Skeletal muscle satellite cell (primary cell): Measurements from ENCODE around the gene CAMK1G.

ENCODE experiments used
- H3K27me3 ChIP-seq: 2 replicates; pipeline ENCODE4 v1.7.0; 2013; ENCODE audit warnings: low read length; ENCODE audit not compliant: control insufficient read depth, insufficient read depth
- H3K36me3 ChIP-seq: 2 replicates; pipeline ENCODE4 v1.7.0; 2013; ENCODE audit warnings: mild to moderate bottlenecking, control low read depth, low read length; ENCODE audit not compliant: insufficient read depth
- H3K4me1 ChIP-seq: 2 replicates; pipeline ENCODE4 v1.7.0; 2013; ENCODE audit warnings: low read length; ENCODE audit not compliant: control insufficient read depth, insufficient read depth
- H3K4me2 ChIP-seq: 2 replicates; pipeline ENCODE4 v1.7.0; 2013; ENCODE audit warnings: mild to moderate bottlenecking, low read length
- H3K4me3 ChIP-seq: 2 replicates; pipeline ENCODE4 v1.7.0; 2013; ENCODE audit warnings: low read length
- H3K9ac ChIP-seq: 2 replicates; pipeline ENCODE4 v1.7.0; 2013; ENCODE audit warnings: mild to moderate bottlenecking, low read depth, low read length, moderate library complexity
- H3K9me3 ChIP-seq: replicated peaks from 2 replicates; pipeline ENCODE4 v1.7.0; 2013; ENCODE audit warnings: mild to moderate bottlenecking, control low read depth, low read length

Gene CAMK1G

DNA sequence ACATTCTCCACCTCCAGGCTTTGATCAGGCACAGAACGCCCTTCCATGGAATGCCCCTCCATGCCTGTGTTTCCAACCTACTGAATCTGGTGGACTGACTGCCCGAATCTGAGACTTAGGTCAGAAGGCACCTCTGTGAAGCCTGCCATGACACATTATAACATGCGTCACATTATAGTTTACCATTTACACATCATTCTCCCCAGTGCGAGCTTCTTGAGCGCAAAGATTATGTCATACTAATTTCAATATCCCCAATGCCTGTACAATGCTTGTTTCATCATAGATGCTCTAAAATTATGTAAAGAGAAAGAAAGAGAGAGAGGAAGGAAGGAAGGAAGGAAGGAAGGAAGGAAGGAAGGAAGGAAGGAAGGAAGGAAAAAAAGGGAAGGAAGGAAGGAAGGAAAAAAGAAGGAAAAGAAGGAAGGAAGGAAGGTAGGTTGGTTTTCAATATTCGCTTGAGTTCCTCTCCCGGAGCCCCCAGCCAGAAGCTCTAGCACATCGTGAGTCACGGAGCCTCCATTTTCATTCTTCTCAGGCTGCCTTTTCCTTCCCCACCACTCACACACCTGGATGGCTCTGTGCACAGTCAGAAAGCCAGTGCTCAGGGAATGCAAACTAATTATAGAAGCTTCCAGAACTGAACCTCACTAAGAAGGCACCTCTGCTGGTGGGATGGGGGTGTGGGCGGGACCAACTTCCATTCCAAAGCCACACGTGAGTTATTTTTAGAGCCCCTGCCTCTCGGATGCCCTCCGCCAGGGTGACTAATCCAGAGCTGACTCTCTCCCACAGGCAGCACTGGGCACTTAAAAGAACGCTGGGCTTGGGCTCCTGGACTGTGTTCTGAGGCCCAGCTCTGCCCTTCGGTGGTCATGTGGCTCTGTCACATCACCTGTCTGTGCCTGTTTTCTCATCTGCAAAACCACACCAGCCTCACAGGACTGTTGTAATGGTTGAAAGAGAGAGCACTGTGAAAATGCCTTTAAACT lies 41.3 kb downstream of the CAMK1G start:
- Histone ChIP-seq H3K9ac (peak overlapping the region; percentile 51), H3K4me1 (peaks cover 30% of the 10 kb centered on the region), H3K27me3 (no peaks in the 10 kb centered on the region), H3K36me3 (no peaks in the 10 kb centered on the region), H3K4me3 (no peak overlapping the region), H3K4me2 (peak overlapping the region; percentile 39), H3K9me3 (no peaks in the 10 kb centered on the region)

DNA sequence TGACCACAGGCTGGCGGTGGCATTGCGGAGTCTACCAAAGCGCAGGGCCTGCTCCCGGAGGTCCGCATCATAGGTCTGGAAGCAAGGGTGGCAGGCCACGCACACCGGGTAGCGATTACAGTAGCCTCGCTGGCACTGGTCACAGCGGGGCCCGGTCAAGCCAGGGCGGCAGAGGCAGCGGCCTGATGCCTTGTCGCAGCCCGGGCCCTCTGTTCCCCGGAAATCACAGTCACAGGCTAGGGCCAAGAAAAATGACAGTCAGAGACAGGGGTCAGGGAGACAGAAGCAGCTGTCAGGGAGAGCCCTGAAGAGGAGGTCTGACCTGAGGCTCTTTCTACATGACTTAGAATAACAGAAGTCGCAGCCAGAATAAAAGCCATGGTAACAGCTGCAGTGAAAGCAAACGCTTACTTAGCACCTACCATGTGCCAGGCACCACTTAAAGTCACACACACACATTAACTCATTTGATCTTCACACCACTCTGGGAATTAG lies 42.3 kb downstream of the CAMK1G start:
- Histone ChIP-seq H3K27me3 (no peaks in the 10 kb centered on the region), H3K4me3 (no peak overlapping the region), H3K36me3 (no peaks in the 10 kb centered on the region), H3K4me2 (peak overlapping the region; percentile 39), H3K9me3 (no peaks in the 10 kb centered on the region), H3K9ac (peak overlapping the region; percentile 51), H3K4me1 (peaks cover 30% of the 10 kb centered on the region)

DNA sequence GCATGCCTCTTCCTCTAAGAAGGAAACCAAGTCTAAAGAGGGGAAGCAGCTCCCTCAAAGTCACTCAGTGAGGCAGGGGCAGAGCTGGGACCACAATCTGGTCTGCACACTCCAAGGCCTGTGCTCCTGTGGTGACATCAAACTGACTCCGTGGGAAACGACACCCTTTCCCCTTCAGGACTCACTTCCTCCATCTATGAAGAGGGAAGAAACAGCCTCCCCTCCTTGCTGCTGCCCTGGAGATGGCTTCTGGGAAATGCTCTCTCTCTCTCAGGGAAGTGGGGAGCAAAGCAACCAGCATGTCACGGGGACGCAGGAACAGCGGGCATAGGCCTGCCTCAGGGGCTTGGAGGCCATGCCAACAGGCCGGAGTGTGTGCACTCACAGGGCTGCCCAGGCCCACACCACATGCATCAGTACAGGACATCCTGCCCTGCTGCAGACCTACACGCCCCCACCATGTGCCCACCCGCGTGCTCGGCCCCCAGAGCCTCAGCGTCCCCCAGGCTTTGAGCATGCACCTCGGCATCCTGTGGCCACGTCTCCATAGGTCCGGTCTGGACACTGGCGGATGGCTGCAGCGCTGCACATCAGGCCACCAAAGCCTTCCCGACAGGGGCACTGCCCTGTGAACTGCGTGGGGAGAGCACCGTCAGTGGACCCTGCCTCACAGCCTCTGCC lies 43.0 kb downstream of the CAMK1G start:
- no peaks in the 10 kb centered on the region for H3K27me3 ChIP-seq
- no peak overlapping the region for H3K4me2 ChIP-seq
- no peaks in the 10 kb centered on the region for H3K36me3 ChIP-seq
- no peak overlapping the region for H3K4me3 ChIP-seq
- H3K9ac ChIP-seq = no peak overlapping the region
- no peaks in the 10 kb centered on the region for H3K9me3 ChIP-seq
- H3K4me1 ChIP-seq = peaks cover 30% of the 10 kb centered on the region

- Histone ChIP-seq H3K27me3 (no peaks in the 10 kb centered on the region), H3K4me3 (no peak overlapping the region), H3K4me1 (peaks cover 30% of the 10 kb centered on the region), H3K4me2 (peak overlapping the region; percentile 50), H3K9me3 (no peaks in the 10 kb centered on the region), H3K9ac (no peak overlapping the region), H3K36me3 (no peaks in the 10 kb centered on the region)
Observed at GRCh38 chr1:209627027-209627731, 43.7 kb downstream of the CAMK1G start.

GRCh38 chr1:209627732-209628196 lies 44.2 kb downstream of the CAMK1G start:
- no peaks in the 10 kb centered on the region for H3K27me3 ChIP-seq
- H3K4me1 ChIP-seq = peaks cover 30% of the 10 kb centered on the region
- H3K4me2 ChIP-seq = peak overlapping the region; percentile 50
- H3K9me3 ChIP-seq = no peaks in the 10 kb centered on the region
- no peaks in the 10 kb centered on the region for H3K36me3 ChIP-seq
- no peak overlapping the region for H3K9ac ChIP-seq
- no peak overlapping the region for H3K4me3 ChIP-seq

DNA sequence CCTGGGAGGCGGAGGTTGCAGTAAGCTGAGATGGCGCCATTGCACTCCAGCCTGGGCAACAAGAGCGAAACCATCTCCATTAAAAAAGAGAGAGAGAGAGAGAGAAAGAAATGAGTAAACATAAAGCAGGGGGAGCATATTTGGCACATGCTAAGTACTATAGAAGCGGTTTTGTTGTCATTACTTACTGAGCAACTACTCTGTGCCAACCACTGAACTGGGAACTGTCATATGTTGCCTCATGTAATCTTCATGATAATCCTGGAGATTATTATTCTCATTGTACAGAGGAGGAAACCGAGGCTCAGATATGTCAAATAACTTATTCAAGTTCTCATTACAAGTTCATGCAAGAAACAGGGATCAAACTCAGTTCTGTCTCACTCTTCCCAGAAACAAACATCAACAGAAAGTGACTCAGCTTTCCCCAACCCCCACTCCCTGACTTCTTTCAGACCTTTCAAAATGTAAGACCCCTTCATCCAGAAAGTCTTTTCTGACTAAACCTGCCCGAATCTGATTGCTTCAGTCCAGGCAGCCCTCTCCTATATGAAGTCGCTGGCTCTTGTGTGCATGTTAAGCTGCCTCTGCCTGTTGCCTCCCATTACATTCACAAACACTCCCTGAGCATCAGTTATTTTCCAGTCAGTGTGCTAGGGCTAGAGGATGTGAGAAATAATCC lies 45.2 kb downstream of the CAMK1G start:
- H3K4me1 ChIP-seq = peaks cover 36% of the 10 kb centered on the region
- H3K27me3 ChIP-seq = no peaks in the 10 kb centered on the region
- no peaks in the 10 kb centered on the region for H3K9me3 ChIP-seq
- H3K36me3 ChIP-seq = no peaks in the 10 kb centered on the region
- no peak overlapping the region for H3K4me2 ChIP-seq
- no peak overlapping the region for H3K4me3 ChIP-seq
- H3K9ac ChIP-seq = no peak overlapping the region

DNA sequence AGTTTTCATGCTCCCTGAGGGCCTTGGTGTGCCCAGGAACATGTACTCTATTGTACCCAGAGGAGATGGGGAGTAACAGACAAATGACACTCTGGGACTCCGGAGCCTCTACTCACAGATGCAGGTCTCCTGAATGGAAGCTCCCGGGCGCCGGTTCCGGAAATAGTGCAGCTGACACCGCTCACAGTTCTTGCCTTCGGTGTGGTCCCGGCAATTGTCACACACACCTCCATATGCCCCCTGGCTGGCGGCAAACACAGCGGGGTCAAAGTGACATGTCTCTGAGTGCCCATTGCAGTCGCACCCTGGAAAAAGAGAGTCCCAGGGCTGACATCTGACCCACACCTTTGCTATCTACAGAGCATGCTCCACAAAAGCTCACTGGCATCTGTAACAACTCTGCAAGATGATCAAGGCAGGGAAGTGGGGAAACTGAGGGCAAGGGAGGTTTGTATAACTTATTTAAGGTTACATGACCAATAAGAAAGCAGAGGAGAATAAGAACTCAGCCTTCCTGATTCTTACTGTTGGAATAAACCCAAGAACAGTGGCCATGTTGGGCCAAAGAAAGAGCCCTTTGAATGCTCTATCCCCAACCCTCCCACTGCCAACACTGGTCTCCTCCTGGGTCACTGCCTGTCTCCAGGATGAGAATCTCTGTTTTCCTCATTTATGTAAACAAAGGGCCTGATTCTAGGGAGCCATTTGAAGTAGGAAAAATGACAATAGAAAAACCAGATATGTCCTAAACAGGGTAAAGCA lies 46.3 kb downstream of the CAMK1G start:
- Histone ChIP-seq H3K27me3 (no peaks in the 10 kb centered on the region), H3K36me3 (no peaks in the 10 kb centered on the region)

GRCh38 chr1:209630383-209631225 lies 47.1 kb downstream of the CAMK1G start:
- Histone ChIP-seq H3K4me2 (no peak overlapping the region), H3K9ac (no peak overlapping the region), H3K4me1 (peaks cover 26% of the 10 kb centered on the region), H3K9me3 (no peaks in the 10 kb centered on the region), H3K36me3 (no peaks in the 10 kb centered on the region), H3K4me3 (no peak overlapping the region), H3K27me3 (no peaks in the 10 kb centered on the region)

More for the DNA sequence above, 46.3 kb downstream of the CAMK1G start:
- Histone ChIP-seq H3K4me1 (peaks cover 34% of the 10 kb centered on the region), H3K9me3 (no peaks in the 10 kb centered on the region), H3K4me3 (no peak overlapping the region), H3K4me2 (no peak overlapping the region), H3K9ac (no peak overlapping the region)

DNA sequence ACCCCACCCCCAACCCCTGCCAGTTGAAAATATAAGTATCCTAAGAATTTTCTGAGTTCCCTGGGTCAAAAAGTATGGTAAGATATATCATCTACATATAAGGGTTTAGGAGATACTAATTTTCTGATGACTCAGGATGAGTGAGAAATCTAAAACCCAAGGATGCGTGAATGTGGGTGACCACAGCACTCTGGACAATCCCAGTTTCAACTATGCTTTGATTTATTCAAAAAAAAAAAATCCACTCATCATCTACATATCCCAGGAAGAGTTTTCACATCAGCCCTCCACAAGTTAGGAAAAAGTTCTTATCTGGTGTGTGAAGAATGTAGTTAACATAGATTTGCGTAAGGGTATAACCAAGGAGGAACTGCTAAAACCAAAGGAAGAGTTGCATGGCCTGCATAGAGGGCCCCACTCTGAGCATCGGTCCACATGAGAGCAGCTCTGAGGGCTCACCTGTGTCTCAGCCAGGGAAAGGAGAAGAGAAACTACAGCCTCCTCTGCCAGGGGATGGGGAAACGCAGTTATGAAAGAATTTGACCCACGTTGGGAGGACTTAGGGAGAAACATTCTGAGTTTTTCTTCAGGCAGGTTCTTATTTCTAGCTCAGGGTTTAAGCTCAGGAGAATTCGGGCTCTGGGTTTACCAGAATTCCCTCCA lies 50.0 kb downstream of the CAMK1G start:
- Histone ChIP-seq H3K4me2 (no peak overlapping the region), H3K9ac (no peak overlapping the region), H3K4me1 (peaks cover 7% of the 10 kb centered on the region), H3K4me3 (no peak overlapping the region), H3K27me3 (no peaks in the 10 kb centered on the region), H3K36me3 (no peaks in the 10 kb centered on the region), H3K9me3 (no peaks in the 10 kb centered on the region)
